22Rv1 (cell line): ENCODE data around the gene CHRNA1.

Source experiments
- CTCF ChIP-seq: fragments of 450-650 bp; IDR thresholded peaks from 2 replicates; pipeline ENCODE4 v1.5.1; 2017; ENCODE audit warnings: mild to moderate bottlenecking
- ZFX ChIP-seq: fragments of 450-650 bp; IDR thresholded peaks from 2 replicates; pipeline ENCODE4 v1.6.1; 2017; ENCODE audit warnings: antibody characterized with exemption, borderline replicate concordance

- TF ChIP-seq CTCF: no peak
- TF ChIP-seq ZFX: no peak
Observed at GRCh38 chr2:174766271-174766670, 2.0 kb upstream of the CHRNA1 start.
